WTC11 (cell line): ENCODE results near the gene TMEM98.

Experiments
- E2F5 ChIP-seq: sonication (generic); formaldehyde crosslinking; IDR thresholded peaks from 2 replicates; pipeline ENCODE4 v1.8.1; 2022; ENCODE audit warnings: mild to moderate bottlenecking, moderate library complexity, missing genetic modification reagents
- MLX ChIP-seq: sonication (generic); formaldehyde crosslinking; IDR thresholded peaks from 2 replicates; pipeline ENCODE4 v1.8.1; 2023; ENCODE audit warnings: mild to moderate bottlenecking, missing genetic modification reagents, moderate library complexity
- SMAD4 ChIP-seq: sonication (generic); formaldehyde crosslinking; IDR thresholded peaks from 2 replicates; pipeline ENCODE4 v1.8.0; 2022; ENCODE audit warnings: mild to moderate bottlenecking, missing genetic modification reagents
- SP1 ChIP-seq: sonication (generic); formaldehyde crosslinking; conservative IDR thresholded peaks from 2 replicates; pipeline ENCODE4 v1.8.1; 2022; ENCODE audit warnings: missing genetic modification reagents
- ZNF671 ChIP-seq: fragments of 250-450 bp; sonication (Bioruptor Pico); IDR thresholded peaks from 2 replicates; pipeline ENCODE4 v1.8.0; 2021; ENCODE audit warnings: mild to moderate bottlenecking
- TF ChIP-seq, protein P1 (sequence below): fragments of 250-450 bp; sonication (Bioruptor Pico); conservative IDR thresholded peaks from 2 replicates; pipeline ENCODE4 v1.9.0; 2021; ENCODE audit warnings: mild to moderate bottlenecking
- TF ChIP-seq, protein P2 (sequence below): fragments of 200-600 bp; IDR thresholded peaks from 2 replicates; pipeline ENCODE4 v1.8.0; 2022; ENCODE audit warnings: antibody characterized with exemption
- TF ChIP-seq, protein P3 (sequence below): sonication (generic); formaldehyde crosslinking; IDR thresholded peaks from 2 replicates; pipeline ENCODE4 v1.8.1; 2022; ENCODE audit warnings: low read depth, mild to moderate bottlenecking, moderate library complexity, missing genetic modification reagents, borderline replicate concordance

DNA sequence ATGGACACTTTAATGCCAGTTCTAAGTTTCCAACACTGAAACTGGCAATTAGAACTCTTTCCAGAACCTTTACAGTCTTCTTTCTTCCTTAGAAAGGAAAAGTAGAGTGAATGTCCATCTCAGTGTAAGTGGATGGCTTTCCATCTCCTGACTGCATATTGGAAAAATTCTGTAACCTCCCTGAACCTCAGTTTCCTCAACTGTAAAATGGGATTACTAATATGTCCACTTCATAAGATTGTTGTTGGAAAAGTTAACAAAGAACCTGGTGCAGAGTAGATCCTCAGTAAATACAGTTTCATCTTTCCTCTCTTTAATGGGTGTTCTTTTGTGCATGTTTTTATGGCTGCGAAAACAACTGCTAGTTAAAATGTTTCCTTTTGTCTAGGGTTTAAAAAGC is 2.6 kb downstream of the TMEM98 start:
- TF ChIP-seq, protein P1, sequence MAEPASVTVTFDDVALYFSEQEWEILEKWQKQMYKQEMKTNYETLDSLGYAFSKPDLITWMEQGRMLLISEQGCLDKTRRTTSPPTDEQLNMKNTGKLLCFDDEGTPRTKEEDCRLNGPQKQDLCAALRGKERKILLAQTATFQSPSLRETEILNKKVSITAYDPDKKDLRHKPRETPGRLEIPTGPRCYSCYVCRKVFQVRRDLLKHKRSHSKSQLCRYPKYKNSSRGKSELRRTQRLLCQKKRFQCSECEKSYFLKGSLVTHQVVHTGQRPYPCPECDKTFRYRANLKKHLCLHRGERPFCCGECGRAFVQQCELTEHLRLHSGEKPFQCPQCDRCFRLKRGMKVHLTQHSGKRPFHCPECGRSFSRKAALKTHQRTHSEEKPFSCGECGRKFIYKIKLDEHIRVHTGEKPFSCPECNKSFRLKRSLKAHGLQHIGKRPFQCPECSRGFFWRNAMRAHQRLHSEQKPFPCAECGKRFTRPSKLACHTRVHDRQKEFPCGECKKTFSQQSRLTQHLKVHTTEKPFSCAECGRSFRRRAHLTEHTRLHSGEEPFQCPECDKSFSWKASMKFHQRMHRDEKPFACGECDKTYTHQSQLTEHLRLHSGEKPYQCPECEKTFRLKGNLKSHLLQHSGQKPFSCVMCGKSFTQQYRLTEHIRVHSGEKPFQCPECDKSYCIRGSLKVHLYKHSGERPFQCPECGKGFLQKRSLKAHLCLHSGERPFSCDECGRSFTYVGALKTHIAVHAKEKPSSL: no peak
- TF ChIP-seq E2F5 (CRISPR knock-in tag): no peak
- no peak for TF ChIP-seq SMAD4 (CRISPR knock-in tag)
- TF ChIP-seq, protein P2, sequence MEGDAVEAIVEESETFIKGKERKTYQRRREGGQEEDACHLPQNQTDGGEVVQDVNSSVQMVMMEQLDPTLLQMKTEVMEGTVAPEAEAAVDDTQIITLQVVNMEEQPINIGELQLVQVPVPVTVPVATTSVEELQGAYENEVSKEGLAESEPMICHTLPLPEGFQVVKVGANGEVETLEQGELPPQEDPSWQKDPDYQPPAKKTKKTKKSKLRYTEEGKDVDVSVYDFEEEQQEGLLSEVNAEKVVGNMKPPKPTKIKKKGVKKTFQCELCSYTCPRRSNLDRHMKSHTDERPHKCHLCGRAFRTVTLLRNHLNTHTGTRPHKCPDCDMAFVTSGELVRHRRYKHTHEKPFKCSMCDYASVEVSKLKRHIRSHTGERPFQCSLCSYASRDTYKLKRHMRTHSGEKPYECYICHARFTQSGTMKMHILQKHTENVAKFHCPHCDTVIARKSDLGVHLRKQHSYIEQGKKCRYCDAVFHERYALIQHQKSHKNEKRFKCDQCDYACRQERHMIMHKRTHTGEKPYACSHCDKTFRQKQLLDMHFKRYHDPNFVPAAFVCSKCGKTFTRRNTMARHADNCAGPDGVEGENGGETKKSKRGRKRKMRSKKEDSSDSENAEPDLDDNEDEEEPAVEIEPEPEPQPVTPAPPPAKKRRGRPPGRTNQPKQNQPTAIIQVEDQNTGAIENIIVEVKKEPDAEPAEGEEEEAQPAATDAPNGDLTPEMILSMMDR: no peak
- TF ChIP-seq SP1 (CRISPR knock-in tag): no peak
- no peak for TF ChIP-seq MLX
- TF ChIP-seq, protein P3, sequence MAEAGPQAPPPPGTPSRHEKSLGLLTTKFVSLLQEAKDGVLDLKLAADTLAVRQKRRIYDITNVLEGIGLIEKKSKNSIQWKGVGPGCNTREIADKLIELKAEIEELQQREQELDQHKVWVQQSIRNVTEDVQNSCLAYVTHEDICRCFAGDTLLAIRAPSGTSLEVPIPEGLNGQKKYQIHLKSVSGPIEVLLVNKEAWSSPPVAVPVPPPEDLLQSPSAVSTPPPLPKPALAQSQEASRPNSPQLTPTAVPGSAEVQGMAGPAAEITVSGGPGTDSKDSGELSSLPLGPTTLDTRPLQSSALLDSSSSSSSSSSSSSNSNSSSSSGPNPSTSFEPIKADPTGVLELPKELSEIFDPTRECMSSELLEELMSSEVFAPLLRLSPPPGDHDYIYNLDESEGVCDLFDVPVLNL (CRISPR knock-in tag): no peak
- TF ChIP-seq ZNF671 (CRISPR knock-in tag): no peak
